Activated naive CD8-positive, alpha-beta T cell treated with anti-CD3 and anti-CD28 coated beads, Interleukin-2, amount 50 U/mL, for 16 hours (primary cell): Measurements from ENCODE around the gene MBP.

Source experiments
- DNase-seq: peaks from one replicate; pipeline ENCODE4 v3.0.0-alpha.2; 2020; ENCODE audit warnings: low read depth, low spot score

MBP gene

DNA sequence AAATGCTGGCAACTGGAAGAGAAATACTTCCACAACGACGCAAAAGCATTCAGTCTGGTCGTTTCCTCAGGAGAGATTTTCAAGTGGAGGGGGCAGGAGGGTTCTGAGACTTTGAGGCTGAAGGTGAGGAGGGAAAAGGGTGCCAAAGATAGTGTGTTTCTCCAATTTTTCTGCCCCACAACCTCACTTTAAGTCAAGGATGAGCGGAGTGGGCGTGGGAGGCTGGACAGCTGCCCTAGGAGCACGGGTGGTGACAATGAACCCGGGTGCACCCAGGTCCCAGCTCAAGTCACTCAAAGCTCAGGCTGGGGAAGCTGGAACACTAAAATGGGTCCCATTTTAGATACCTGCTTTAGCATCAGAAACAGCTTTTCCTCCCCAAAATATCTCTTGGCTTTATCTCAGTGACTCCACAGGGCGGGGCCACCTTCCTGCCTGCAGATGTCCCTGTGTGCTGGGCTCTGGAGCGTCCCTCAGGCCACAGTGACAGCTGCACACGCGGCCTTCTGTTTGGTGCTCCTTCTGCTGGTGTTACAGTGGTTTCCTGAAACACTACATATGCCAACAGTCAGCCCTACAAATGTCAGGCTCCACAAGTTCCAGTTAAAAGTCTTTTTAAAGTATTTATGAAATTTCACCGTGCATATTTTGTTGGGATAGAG lies 1.4 kb upstream of the MBP start:
- DNase-seq = no peak

DNA sequence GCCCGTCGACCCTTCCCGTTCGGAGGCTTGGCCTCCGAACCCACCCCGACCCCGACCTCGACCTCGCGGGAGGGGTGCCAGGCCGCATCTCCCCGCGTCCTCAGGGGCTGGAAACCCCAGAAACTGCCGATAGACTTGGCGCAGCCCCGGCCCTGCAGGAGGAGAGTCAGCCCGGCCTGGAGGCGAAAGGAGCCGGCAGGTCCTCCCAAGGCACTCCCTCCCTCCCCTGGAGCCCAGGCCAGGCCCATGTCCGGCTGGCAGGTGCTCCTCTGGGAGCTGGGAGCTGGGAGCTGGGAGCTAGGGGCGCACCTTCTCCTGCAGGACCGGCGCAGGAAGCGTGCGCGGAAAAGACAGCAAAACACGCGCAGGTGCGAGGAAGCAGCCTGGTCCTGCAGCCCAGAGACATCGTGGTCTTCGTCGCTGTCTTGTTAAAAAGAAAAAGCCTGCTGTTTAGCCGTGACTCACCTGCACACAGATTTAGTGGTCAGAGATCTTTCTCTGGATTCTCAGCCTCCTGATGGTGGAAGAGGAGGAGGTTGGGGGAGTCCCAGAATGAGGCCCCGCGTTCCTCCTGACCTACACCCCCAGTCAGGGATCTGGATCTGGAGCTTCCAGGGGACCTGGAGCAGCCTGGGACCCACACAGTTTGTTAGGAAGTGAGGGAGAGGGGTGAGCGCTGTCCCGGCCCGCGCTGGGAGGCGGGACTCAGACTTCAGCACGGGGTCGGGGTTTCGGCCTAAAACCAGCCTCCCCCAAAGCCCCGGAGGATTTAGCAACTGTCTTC lies 660 bp upstream of the MBP start:
- no peak for DNase-seq

DNA sequence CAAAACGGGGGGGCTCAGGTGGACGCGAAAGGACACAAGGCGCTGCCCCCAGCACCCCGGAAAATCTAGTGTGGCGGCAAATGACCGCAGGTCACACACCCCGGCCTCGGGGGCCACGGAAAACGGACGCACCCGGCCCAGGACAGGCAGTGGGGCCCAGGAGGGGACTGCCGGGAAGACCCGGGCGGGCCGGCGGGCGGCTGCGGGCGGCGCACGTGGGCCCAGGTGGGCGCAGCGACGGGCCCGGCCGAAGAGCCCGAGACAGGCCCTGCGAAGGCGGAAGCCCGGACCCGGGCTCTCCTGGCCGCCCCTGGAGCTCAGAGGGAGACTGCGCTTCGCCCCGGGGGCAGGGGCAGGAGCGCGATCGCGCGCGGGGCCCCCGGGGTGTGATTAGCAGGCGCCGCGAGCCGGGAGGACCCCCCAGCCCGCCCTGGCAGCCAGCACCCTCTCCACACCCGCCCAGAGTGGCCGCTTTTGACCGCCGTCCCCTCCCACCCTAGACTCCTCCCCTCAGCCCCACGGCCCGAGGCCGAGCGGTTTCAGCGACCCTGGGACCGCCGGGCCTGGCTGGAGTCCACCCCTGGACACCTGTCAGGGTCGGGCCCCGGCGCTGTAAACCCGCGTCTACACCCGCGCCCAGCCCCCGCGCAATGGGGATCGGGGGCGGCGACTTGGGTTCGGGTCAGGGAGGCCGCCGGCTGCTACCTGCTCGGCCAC lies 773 bp downstream of the MBP start:
- no peak for DNase-seq

DNA sequence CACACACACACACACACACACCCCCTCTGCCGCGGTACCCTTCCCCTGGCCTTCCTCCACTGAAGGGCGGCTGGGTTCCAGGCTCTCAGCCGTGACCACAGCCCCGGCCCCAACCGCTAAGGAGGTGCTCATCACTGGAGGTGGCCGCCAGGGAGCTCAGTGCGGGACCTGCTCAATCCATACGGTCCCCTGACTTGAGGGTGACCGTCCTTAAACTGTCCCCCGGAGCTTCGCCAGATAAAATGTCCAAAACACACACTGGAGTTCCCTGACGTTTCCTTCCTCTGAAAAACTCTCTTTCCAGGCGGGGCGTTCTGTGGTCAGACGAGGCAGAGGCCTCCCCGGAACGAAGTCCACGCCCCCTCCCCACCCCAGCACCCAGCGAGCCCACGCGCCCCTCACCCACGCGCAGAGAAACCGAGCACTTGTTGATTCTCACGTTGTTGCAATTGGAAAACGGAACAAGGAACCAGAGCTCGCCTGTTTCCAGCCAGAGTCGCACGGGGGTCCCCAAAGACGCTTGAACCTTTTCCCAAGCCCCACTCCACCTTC lies 1.4 kb downstream of the MBP start:
- no peak for DNase-seq

DNA sequence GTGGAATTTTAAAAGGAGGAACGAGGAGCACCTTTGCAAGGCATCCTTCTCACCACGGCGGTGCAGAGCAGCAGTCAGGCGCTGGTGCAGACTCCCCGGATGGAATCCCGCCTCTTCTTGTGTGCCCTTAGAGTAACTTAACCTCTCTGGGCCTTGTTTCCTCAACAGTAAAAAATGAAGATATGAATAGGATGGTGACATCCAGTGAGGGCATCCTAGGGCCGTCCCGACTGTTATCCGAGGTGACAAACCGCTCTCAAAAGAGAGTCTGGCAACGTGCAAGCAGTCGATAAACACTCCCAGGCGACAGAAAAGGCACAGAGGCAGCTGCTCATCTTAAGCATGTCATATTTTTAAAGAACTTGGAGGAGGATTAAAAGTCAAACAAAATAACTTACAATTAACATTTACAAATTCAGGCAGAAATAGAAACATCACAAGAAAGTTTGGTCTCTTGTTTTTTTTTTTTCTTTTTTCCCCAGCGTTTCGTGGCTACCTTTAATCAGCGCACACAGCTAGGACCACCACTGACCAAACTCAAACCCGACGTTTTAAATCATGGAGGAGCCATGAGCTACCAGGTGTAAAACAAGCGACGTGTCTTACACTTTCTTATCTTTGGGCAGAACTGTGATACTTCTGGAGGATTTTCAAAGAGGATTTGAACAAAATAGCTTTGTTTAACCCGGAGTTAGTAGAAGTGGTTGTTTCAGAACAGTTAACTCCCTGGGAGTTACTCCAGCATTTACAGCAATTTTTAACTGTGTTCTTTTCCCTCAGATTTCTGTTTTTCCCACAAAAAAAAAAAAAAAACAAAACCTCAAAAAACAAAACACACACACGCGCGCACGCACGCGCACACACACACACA lies 2.1 kb downstream of the MBP start:
- no peak for DNase-seq

DNA sequence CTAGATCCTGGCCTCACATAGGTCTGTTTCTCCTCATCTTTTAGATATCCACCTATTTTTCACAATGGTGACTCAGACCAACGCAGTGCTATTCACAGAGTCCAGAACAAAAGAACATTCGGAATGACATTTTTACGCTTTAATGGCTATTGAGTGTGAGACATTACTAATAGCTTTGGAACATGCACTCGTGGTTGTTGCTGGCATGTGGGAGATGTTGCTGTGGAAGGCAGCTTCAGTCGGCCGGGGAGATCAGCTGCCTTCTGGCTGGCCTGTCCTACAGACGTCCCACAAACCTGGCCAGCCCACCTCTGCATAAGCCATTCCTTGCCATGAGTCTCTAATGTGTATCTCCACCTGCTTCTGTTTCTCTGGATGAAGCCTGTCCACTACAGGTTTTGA lies 3.4 kb downstream of the MBP start:
- DNase-seq = no peak

DNA sequence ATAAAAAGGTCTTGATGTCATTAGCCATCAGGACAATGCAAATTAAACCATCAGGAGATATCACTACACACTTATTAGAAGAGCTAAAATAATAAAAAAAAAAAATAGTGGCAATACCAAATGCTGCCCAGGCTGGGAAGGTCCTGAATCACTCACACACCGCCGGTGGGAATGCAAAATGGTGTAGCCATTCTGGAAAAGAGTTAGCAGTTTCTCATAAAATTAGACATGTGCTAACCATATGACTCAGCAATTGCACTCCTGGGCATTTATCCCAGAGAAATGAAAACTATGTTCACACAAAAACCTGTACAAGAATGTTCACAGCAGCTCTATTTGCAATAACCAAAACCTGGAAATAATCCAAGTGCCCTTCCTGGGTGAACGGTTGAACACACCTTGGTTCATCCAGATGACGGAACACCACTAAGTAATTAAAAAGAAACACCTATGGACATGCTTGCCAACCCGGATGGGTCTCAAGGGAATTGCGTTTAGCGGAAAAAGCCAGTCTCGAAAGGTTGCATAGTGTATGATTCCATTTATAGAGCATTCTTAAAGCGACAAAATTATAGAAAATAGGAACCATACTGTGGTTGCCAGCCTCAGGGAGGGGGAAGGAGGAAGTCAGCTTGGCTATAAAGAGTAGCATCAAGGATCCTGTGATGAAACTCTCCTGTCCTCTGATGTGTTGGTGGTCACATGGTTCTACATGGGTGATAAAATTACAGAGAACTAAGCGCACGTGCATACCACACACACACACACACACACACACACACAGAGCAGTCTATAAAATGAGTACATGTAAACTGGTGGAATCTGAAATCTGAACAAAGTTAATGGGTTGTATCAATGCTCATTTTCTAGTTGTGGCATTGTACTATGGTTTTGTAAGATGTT lies 4.6 kb downstream of the MBP start:
- no peak for DNase-seq

DNA sequence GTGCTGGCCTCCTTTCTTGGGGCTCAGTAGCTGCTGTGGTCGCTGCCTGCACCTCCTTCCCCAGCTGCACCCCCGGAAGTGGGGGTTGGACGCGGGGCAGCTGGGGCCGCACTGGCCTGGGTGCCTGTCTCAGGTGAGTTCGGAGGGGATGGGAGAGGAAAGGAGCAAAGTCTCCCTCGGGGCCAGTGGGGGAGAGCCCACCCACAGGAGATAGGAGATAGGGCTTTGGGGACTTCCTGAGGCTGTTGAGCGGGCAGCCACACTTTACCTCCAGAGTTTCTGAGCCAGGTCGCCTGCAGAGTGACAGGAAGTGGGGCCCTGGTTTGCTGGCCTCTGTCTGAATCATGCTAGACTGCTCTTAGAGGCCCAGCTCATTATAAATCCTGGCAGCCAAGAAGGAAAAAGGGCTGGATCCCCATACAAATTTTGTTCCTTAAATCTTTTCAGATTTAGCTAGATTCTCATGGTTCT lies 8.1 kb downstream of the MBP start:
- DNase-seq = no peak

DNA sequence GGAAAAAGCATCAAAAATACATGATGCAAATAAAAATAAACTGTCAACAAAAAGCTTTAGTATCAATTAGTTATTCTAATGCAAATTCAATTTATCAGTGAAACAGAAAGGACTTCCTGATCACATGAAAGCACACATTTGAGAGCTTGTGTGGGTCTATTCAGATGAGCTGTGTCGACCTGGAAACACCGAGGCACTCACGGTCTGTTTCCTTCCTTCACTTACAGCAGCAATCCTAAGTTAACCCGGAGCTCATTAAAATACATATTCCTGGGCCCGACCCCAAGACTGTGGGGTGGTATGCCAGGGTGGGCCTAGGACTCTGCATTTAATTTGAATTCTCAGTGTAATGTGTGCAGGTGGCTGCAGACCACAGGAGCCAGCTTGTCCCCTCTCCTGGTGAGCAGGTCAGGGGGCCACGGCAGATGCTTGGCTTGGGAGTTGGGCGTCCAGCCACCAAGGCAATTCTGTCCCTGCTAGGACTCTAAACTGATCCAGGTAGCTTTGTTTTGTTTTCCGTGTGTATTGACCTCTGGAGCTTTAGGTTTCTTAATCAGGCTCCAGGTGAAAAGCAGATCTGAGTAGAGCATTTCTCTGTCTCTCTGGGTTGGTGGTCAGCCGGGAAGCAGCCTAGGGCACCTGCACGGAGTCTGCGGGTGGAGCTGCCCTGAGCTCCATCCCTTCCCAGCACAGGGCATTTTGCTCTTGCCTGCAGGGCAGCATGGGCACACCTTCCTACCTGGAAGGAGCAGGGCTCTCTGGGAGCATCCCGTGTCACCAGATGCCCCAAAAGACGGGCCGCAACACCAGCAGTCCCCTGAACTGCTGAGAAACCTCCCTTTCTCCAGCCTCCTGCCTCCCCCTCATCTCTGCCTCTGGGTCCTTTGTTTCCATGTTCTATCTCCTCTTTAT lies 9.0 kb downstream of the MBP start:
- DNase-seq = no peak

DNA sequence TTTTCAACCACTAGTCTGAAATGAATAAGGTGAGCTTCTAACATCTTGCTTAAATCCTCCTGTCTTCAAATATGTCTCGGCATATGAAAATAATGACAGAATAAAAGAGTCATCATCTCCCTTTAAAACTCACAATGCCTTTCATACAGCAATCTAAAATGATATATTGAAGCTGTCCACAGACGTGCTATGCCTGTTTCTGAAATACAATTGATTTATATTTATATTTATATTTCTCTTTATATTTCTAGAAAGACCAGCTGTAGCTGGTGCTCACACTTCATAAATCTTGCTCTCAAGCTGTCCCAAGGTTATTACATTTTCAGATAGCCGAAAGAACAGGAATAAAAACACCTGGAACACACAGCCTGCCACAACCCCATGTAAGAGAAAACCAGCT lies 11.1 kb downstream of the MBP start:
- no peak for DNase-seq

DNA sequence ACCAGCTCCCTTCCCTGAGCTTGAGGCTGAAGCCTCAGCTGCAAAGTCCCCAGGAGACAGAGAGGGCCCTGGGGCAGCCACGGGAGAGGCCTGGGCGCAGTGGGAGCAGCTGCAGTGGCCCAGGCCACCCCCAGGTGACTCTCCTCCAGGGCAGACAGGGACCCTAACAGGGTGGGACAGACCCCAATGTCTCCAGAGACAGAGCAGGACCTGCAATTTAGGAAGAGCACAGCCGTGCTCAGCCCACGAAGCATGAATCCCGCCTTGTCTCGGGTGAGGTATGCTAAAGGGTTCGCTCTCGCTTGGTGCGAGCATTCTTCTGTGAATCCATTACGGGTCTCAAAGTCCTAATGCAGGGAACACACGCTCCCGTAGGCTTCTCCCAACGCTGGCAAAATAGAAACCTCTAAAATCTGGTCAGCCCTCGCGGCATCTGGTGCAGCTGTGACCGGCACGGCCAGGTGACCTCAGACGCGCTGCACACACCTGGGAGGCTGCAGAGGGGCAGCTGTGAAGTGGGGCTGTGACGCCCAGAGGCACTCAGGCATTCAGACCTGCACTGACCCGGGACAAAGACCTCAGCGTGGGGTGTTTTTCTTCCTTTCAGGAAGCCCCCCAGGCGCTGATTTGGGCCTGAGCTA lies 12.6 kb downstream of the MBP start:
- no peak for DNase-seq

DNA sequence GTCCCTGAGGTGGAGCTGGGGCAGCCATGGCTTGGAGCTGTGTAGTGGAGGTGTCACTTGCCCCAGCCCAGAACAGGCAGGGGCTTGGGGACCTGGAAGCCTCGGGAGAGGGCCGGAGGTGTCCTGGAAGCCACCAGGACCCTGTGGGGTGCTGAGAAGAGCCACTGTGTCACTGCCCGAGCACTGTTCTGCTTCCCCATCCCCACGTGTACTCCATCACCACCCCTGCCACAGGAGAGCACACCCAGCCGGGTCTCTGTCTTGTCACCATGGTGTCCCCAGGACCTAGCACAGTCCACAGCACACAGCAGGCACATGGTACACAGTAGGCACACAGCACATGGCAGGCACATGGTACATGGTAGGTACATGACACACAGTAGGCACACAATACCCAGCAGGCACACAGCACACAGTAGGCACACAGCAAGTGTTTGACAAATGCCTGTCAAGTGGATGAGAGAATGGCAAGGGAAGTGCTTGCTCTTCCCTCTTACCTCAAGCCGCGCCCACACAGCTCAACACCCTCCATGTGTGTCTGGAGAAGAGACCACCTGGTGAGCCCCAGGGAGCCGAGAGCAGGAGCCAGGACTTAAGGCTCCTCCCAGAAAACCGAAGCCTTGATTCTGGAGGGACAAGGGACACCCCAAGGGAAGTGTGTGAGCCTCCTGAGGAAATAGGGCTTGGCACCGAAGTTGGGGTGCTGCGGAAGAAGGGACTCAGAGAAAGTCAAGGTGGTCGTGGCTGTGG lies 13.3 kb downstream of the MBP start:
- no peak for DNase-seq

DNA sequence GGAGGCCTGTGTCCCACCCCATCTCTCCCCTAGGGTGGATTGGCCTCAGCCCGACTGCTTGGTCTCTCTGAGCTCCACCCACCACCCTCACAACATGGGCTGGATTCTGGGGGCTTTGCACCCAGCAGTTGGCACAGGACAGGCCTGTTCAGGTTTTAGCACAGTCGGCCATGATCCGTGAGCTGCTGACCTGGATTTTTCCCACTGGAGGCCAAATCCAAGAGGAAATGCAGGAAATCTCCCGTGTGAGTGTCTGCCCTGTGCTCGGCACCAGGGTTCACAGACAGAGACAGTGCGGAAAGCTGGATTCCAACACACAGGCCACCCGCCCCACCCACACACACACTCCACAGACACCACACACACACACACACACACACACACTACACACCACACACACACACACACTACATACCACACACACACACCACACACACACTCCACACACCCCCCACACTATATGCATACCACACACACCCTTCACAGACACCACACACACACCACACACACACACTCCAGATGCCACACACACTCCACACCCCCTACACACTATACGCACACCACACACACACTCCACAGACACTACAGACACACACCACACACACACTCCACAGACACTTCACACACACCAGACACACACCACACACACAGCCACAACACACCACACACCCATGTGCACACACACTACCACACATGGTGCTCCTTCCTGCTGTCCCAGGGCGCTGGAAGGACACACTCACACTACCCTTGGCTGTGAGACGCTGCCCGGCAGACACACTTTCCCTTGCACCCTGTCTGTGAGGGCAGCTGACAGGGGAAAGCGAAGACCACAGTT lies 14.1 kb downstream of the MBP start:
- DNase-seq = no peak

DNA sequence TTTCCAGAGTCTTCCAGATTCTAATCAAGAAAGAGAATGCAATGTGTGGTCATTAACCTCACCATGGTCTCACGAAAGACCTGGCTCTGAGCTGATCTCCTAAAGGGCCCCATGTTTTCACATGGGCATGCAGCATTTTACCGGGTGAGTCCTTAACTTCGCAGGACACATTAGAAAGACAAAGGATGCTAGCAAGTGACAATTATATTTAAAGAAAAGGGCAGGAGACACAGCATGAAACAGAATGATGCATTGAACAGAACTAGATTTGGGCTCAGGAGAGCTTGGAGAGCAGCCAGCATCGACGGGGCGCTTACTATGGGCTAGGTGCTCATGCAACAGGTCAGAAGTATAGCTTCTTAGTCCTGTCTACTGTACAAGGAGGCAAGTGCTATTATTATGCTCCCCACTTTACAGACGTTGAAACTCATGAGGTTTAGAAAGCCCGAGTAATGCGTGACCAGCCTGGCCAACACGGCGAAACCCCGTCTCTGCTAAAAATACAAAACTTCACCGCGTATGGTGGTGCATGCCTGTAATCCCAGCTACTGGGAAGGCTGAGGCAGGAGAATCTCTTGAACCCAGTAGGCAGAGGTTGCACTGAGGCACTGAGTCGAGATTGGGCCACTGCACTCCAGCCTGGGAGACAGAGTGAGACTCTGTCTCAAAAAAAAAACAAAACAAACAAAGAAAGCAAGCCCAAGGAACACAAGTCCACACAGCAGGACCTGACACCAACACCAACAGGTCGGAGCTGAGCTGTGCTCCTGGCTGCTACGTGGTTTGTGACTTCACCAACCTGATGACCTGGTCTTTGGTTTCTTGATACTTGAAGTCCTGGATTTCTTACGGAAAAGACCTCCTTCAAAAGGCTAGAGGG lies 16.1 kb downstream of the MBP start:
- no peak for DNase-seq

DNA sequence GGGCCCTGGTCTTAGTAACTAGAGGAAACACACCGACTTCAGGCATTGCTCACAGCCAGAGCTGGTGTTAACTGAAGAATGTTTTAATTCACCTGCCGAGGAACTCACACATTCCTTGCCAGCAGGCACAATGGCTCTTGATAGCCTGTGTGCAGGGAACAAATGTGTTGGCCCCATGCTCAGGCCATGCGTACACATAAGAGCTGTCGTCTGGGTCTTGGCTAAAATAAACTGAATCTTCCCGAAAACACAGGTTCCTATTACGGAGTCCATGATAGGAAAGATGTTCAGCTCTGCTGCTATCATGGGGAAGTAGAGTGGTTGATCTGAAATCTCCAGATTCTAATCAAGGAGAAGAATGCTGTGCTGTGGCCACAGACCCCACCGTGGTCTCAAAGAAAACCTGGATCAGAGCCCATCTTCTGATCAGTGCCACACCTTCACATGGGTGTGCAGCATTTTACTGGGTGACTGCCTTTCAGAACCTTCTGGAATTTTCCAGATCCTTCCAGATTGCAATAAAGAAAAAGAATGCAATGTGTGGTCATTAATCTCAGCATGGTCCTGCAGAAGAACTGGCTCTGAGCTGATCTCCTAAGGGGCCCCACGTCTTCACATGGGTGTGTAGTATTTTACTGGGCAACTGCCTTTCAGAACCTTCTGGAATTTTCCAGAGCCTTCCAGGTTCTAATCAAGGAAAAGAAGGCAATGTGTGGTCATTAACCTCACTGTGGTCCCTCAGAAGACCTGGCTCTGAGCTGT lies 17.2 kb downstream of the MBP start:
- no peak for DNase-seq
